Esophagus muscularis mucosa (tissue), 4 donors: ENCODE measurements around the gene FAAP20. TPM values are rescaled to one million over a fixed set of nuclear protein-coding genes. Genes with fewer than 3 reads are reported as not detected.

Source experiments
- DNase-seq: peaks from one replicate; pipeline ENCODE4 v3.0.0-alpha.2; 2017; ENCODE audit errors: extremely low spot score
- H3K27ac ChIP-seq, 4 donors: fragments of 200-600 bp; sonication (generic); replicated peaks in 1 of 4; 1 replicate in 3 of 4; 2 replicates in 1 of 4; pipeline ENCODE4 v1.5.1; 2016 to 2019; ENCODE audit warnings: mild to moderate bottlenecking in 1 of 4
- H3K27me3 ChIP-seq, 4 donors: fragments of 200-600 bp; sonication (generic); one replicate each; pipeline versions ENCODE4 v1.5.1 to v1.6.0; 2016 to 2019
- H3K36me3 ChIP-seq, 4 donors: fragments of 200-600 bp; sonication (generic); one replicate each; pipeline ENCODE4 v1.5.1; 2016 to 2019
- H3K4me1 ChIP-seq, 4 donors: fragments of 200-600 bp; sonication (generic); one replicate each; pipeline ENCODE4 v1.5.1; 2016 to 2019
- H3K4me3 ChIP-seq, 4 donors: fragments of 200-600 bp; sonication (generic); 1 replicate in 2 of 4; 2 replicates in 2 of 4; pipeline ENCODE4 v1.5.1; 2016 to 2019; ENCODE audit warnings: mild to moderate bottlenecking in 4 of 4, moderate library complexity in 1 of 4
- H3K9me3 ChIP-seq, 4 donors: fragments of 200-600 bp; sonication (generic); 1 replicate in 3 of 4; 2 replicates in 1 of 4; pipeline ENCODE4 v1.5.1; 2016 to 2019
- EP300 ChIP-seq: sonication (generic); formaldehyde crosslinking; IDR thresholded peaks from one replicate; pipeline ENCODE4 v1.6.1; 2017; ENCODE audit warnings: antibody characterized with exemption
- POLR2A ChIP-seq: fragments of 450-650 bp; IDR thresholded peaks from one replicate; pipeline ENCODE4 v1.6.1; 2017; ENCODE audit warnings: antibody characterized with exemption, moderate library complexity, mild to moderate bottlenecking, low read depth
- POLR2AphosphoS5 ChIP-seq, 2 donors: sonication (generic); formaldehyde crosslinking; IDR thresholded peaks; one replicate each; pipeline ENCODE4 v1.6.1; 2017; ENCODE audit warnings: antibody characterized with exemption in 2 of 2
- WGBS: methylation state at CpG from one replicate; pipeline ENCODE4 v1.1.5; 2018; 5-methylcytosine and 5-hydroxymethylcytosine counted together
- intact Hi-C: fragments of 100-400 bp; cut with DNase I; formaldehyde crosslinking; loops from one replicate; pipeline ENCODE4 v1.15.1; 2023
- total RNA-seq, 4 donors: library from RNA; depleted of rRNA; stranded (reverse); fragments of >200 nt; gene quantifications; one replicate each; pipeline versions ENCODE4 v1.1.0 to v1.2.1, GENCODE V29; 2016
- TF ChIP-seq, protein P1 (sequence below), 3 experiments: fragments of 200-600 bp in 2 of 3; fragments of 450-650 bp in 1 of 3; sonication (generic) in 2 of 3; IDR thresholded peaks; one replicate each; pipeline ENCODE4 v1.5.1; 2017 to 2019; ENCODE audit warnings: antibody characterized with exemption in 3 of 3, mild to moderate bottlenecking in 2 of 3, moderate library complexity in 1 of 3

The FAAP20 gene
- total RNA-seq, 4 donors from 2014 or later: 37.9 to 81.7 (median 55.7) TPM

DNA sequence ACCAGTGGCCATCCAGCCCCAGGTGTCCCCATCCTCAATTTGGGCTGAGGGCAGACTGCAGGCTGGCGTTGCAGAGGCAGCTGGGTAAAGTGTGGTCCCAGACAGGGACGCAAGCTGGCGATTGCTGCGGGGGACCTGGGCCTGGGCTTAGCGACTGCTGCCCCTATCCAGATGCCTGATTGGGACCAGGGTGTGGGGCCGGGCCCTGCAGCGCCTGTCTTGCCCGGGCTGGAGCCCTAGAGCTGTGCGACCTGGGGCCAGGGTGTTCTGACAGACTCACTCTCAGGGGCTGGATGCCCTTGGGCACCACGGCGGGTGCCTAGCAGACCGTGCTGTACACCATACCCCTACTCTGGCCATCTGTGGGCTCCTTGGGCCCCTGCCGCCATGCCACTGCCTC lies 16.2 kb upstream of the FAAP20 start:
- no peak for DNase-seq
- H3K9me3 ChIP-seq: no peaks in the 10 kb centered on the region
- WGBS: 80% methylated on average over 8 of the region's 13 CpGs
- peaks cover 72 to 92% (median 90%) of the 10 kb centered on the region in 4 donors for H3K4me1 ChIP-seq
- H3K27ac ChIP-seq: peak overlapping the region; percentile 83 to 95 (median 90)
- H3K36me3 ChIP-seq: no peaks in the 10 kb centered on the region
- intact Hi-C loops: no loop called here
- TF ChIP-seq EP300: no peak
- no peak for TF ChIP-seq POLR2A
- TF ChIP-seq, protein P1, sequence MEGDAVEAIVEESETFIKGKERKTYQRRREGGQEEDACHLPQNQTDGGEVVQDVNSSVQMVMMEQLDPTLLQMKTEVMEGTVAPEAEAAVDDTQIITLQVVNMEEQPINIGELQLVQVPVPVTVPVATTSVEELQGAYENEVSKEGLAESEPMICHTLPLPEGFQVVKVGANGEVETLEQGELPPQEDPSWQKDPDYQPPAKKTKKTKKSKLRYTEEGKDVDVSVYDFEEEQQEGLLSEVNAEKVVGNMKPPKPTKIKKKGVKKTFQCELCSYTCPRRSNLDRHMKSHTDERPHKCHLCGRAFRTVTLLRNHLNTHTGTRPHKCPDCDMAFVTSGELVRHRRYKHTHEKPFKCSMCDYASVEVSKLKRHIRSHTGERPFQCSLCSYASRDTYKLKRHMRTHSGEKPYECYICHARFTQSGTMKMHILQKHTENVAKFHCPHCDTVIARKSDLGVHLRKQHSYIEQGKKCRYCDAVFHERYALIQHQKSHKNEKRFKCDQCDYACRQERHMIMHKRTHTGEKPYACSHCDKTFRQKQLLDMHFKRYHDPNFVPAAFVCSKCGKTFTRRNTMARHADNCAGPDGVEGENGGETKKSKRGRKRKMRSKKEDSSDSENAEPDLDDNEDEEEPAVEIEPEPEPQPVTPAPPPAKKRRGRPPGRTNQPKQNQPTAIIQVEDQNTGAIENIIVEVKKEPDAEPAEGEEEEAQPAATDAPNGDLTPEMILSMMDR (IDR thresholded peaks at IDR 0.05): no peak
- TF ChIP-seq POLR2AphosphoS5 (IDR thresholded peaks at IDR 0.05): no peak
- no peaks in the 10 kb centered on the region for H3K27me3 ChIP-seq
- H3K4me3 ChIP-seq: no peak overlapping the region

GRCh38 chr1:2210084-2210653 lies 15.6 kb upstream of the FAAP20 start:
- Histone ChIP-seq H3K4me1 (peaks cover 74 to 96% (median 92%) of the 10 kb centered on the region in 4 donors), H3K27me3 (no peaks in the 10 kb centered on the region), H3K4me3 (no peak overlapping the region), H3K9me3 (no peaks in the 10 kb centered on the region), H3K36me3 (no peaks in the 10 kb centered on the region), H3K27ac (peak overlapping the region; percentile 83 to 95 (median 90))
- intact Hi-C loops: no loop called here
- WGBS: 76% methylated on average over 14 of the region's 19 CpGs
- no peak for DNase-seq
- TF ChIP-seq POLR2AphosphoS5 (IDR thresholded peaks at IDR 0.05) (no peak), EP300 (no peak), POLR2A (no peak)

GRCh38 chr1:2209400-2210083 lies 15.0 kb upstream of the FAAP20 start:
- TF ChIP-seq, protein P1 (IDR thresholded peaks at IDR 0.05): no peak
- TF ChIP-seq EP300: no peak
- no peak for TF ChIP-seq POLR2AphosphoS5 (IDR thresholded peaks at IDR 0.05)
- H3K36me3 ChIP-seq: no peaks in the 10 kb centered on the region
- no peaks in the 10 kb centered on the region for H3K27me3 ChIP-seq
- H3K4me3 ChIP-seq: no peak overlapping the region
- no peaks in the 10 kb centered on the region for H3K9me3 ChIP-seq
- no peak for DNase-seq
- peaks cover 68 to 90% (median 86%) of the 10 kb centered on the region in 4 donors for H3K4me1 ChIP-seq
- peak overlapping the region; percentile 83 to 95 (median 90) for H3K27ac ChIP-seq
- 64% methylated on average over 3 of the region's 18 CpGs for WGBS
- intact Hi-C loops: loop anchor here (5.0 kb wide), 1 partner anchor 103 kb away; no protein-coding TSS in a partner anchor

DNA sequence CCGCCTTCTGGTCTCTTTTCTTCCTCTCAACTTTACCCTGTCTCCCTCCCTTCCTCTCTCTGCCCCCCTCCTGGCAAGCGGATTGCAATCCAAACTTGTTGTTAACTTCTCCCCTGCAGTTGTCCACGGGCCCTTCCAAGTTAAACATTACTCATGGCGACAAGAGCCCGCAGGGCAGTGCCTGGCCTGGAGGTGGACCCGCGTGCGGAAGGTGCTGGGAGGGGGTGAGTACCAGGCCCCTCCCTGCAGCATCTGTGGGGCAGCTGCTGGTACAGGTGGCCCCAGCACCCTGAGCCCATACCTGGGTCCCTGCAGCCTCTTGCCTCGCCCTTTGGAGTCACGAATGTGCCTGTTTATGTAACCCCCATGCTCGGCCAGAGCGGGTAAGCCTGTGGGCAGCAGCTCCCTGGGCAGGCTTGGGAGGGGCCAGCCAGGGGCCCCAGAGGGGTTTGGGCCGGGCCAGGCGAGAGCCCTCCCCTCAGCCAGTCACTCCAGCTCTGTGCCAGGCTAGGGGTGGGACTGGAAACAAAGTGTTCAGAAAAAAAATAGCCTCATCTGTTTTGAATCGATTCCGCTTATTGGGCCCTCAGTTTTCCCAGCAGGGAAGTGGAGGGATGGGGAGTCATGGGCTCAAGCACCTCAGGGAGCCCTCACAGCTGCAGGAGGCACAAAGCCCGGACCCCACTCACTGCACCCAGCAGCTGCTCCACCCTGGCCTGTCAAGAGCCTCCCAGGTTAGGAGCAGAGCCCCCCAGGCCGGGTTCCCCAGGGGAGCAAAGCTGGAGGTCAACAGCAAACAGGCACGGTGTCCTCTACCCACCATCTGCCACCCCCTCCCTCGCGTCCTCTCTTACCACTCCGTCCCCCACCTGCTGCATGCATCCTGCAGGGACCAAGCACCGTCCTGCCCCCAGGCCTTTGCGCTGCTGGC lies 14.0 kb upstream of the FAAP20 start:
- Histone ChIP-seq H3K27ac (peak overlapping the region; percentile 83 to 95 (median 90)), H3K4me3 (peak overlapping the region in 2 of 4 donors; percentile 11 to 20), H3K27me3 (no peaks in the 10 kb centered on the region), H3K36me3 (no peaks in the 10 kb centered on the region), H3K4me1 (peaks cover 68 to 90% (median 86%) of the 10 kb centered on the region in 4 donors), H3K9me3 (no peaks in the 10 kb centered on the region)
- WGBS: 47% methylated on average over 19 of the region's 24 CpGs
- DNase-seq: no peak
- intact Hi-C loops: loop anchor here (5.0 kb wide), 1 partner anchor 104 kb away; no protein-coding TSS in a partner anchor
- TF ChIP-seq POLR2AphosphoS5 (IDR thresholded peaks at IDR 0.05) (peak in 1 of 2 donors; percentile 33), POLR2A (no peak), EP300 (no peak)

DNA sequence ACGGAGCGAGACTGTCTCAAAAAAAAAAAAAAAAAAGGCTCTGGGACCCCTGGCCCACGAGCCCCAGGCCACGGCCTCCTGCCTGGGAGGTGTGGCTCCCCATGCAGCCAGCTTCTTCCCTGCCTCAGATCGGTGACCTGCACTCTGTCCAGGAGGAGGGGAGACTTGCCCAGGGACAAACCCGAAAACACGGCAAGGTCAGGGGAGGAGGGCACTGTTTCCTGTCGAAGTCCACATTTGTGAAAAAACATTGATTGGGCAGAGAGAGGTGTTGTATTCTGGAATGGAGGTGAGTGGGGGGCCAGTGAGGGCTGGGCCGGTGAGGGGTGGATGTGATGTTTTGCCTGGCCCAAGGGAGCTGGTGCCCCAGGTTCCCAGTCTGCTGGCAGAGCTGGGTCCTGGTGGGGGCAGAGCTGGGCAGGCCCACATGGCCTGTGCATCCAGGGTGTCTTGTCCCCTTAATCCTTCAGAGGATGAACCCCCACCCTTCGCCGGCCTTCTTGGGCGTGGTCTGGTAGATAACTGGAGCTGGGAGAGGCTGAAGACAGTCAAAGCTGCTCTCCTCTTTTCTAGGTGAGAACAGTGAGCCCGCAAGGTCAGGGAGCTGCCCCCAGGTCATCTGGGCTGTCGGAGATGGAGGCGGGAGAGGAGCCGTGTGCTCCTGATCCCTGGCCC lies 12.4 kb upstream of the FAAP20 start:
- Histone ChIP-seq H3K4me1 (peaks cover 55 to 82% (median 79%) of the 10 kb centered on the region in 4 donors), H3K27ac (peak overlapping the region; percentile 83 to 95 (median 90)), H3K4me3 (peak overlapping the region in 3 of 4 donors; percentile 17 to 35 (median 27)), H3K9me3 (no peaks in the 10 kb centered on the region), H3K36me3 (no peaks in the 10 kb centered on the region), H3K27me3 (no peaks in the 10 kb centered on the region)
- no peak for TF ChIP-seq POLR2AphosphoS5 (IDR thresholded peaks at IDR 0.05)
- TF ChIP-seq EP300: no peak
- TF ChIP-seq POLR2A: no peak
- TF ChIP-seq, protein P1 (IDR thresholded peaks at IDR 0.05): no peak
- intact Hi-C loops: loop anchor here (5.0 kb wide), 1 partner anchor 105 kb away; no protein-coding TSS in a partner anchor
- DNase-seq: no peak
- WGBS: 77% methylated on average over 8 of the region's 16 CpGs
